ENCODE measurements around the gene SMYD3.
"Not testable (repeated sequence)": the region's sequence is repeated elsewhere in the genome, so short reads cannot be mapped to it uniquely, and the experiment has no call there.

SMYD3 gene

DNA sequence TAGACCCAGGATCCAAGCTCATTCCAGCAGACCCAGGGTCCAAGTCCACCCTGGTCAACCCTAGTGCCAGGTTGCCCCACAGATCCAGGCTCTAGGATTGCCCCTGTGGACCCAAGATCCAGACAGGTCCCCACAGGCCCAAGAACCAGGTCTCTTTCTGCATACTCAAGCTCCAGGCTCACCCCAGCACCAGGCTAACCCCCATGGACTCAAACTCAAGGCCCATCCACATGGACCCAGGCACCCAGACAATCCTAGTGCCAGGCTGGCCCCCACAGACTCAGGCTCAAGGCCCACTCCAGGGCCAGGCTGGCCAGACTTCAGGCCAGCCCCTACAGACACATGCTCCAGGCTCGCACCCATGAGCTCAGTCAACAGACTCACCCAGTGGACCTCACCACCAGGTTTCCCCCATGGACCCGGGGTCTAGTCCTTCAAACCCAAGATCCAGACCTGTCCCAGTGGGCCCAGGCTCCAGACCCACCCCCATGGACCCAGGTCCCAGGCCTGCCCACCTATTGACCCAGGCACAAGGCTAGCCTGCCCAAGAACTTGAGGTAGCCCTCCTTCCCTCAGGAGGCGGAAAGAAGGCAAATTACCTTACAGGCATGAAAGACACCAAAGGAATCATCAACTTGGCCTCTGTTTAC lies 124.4 kb downstream of the SMYD3 start:
- no peak for DNase-seq (ENCODE audit: low read depth)
- H3K4me3 ChIP-seq (ENCODE audit: low read depth, low read length): no peak overlapping the region

DNA sequence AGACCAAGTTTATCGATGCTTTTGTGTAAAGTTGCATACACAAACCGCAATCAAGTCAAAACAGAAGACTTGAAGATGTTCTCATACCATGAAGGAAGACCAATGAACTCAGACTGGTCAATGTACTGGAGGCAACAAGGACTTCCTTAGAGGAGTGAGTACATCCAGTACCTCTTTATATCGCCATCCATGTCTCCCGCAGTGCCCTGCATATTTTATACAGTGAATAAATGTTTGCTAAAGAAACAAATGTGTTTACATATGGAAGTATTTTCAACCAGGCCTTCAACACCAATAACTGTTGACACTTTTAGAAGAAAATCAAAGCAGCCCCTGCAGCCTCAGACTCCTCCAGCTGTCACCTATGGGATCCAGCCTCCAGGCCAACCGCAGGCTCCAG lies 125.6 kb downstream of the SMYD3 start:
- no peak overlapping the region for H3K4me3 ChIP-seq (ENCODE audit: low read depth, low read length)
- DNase-seq (ENCODE audit: low read depth): no peak

DNA sequence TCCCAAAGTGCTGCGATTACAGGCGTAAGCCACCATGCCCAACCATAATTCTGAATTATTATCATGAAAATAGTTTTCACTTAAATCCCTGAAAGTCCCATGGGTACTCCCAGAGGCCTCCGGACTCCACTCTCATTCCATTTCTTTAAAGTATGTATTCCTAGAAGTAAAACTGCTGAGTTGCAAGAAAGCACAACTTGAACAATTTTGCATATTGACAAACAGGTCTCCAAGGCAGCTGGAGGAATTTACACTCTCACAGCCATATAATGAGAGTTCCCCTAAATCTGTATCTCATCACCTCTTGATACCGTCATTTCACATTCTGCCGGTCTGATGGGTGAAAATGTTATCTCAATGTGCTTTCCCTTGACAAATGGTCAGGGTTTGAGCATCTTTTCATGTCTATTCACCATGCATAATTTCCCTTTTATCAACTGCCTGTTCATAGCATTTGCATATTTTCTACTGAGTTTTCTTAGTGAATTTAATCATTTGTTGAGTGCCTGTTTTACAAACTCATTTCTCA lies 129.4 kb downstream of the SMYD3 start:
- no peak for DNase-seq (ENCODE audit: low read depth)
- no peak overlapping the region for H3K4me3 ChIP-seq (ENCODE audit: low read depth, low read length)

DNA sequence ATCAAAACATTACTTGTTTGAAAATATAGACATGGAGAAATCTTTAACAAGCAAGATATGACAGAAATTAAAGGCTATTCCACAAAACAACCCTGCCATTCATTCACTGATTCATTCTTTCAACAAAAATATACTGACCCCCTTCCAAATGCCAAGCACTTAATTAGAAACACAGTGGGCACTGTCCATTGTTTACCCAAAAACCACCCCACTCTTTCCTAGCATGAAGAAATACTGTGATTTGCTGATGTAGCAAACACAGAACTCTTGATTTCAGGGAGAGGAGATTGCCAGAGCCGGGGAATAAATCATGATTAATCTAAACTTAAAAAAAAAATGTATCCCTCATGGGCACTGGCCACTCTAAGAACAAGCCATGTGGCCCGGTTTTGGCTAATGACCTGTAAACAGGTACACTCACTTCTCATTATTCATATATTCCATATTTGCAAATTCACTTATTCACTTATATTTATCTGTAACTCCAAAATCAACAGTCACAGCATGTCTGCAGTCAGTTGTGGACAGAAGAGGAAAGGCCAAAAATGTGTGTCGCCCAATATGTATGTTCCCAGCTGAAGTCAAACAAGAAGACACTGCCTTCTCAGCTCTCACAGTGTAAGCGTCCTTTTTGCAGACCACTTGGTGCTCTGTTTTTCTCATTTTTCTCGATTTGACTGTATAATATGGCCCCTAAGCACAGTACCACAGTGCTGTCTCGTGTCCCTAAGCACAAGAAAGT lies 133.1 kb downstream of the SMYD3 start:
- H3K4me3 ChIP-seq (ENCODE audit: low read depth, low read length): no peak overlapping the region
- DNase-seq (ENCODE audit: low read depth): no peak

DNA sequence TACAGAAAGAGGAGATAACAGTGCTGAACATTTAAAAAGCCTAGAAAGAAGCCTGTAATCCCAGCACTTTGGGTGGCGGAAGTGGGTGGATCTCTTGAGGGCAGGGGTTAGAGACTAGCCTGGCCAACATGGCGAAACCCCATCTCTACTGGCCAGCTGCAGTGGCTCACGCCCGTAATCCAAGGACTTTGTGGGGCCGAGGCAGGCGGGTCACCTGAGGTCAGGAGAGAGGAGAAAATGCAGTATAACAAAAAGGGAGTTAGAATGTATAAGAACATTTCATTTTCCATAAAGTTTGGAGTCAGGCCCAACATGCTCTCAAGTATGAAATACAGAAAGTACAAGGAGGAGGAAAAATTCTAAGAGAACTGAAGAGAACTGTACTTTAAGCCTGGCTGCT lies 134.5 kb downstream of the SMYD3 start:
- DNase-seq (ENCODE audit: low read depth): no peak

DNA sequence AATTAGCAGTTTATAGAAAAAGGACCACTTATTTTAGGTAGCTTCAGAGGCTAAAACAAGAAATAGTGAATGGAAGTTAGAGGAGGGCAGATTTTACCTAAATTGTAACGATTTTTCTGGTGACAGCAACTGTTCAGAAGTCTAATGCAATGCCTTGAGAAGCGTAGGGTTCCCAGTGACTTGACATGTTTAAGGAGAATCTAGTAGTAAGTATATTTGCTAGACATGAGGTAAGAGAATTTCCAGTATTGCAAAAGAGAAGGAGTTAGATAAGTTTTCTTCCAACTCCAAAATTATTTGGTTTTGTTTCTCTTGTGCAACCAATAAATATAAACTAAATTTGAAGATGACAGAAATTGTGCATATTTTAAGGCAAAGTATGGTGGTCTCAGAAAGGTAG lies 140.0 kb downstream of the SMYD3 start:
- DNase-seq (ENCODE audit: low read depth): no peak
- no peak overlapping the region for H3K4me3 ChIP-seq (ENCODE audit: low read depth, low read length)

More for the DNA sequence above, 134.5 kb downstream of the SMYD3 start:
- H3K4me3 ChIP-seq (ENCODE audit: low read depth, low read length): no peak overlapping the region

DNA sequence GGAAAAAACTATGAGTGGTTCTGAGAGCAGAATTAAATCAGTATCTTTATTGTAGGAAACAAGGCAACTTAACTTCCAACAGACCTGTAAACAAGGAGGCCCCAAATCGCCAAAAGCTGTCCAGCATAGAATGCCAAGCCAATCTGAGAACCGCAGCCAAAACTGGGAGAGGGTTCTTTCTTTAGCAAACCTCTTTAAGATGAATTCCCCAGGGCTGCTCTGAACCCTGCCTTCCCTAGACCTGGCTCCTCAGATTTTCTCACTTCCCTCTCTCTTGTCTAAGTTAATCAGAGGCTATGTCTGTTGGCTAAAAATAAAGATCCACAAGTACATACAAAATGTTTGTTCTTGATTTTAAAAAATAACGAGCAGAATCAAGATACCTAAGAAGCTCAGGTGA lies 141.4 kb downstream of the SMYD3 start:
- no peak overlapping the region for H3K4me3 ChIP-seq (ENCODE audit: low read depth, low read length)
- DNase-seq (ENCODE audit: low read depth): no peak

DNA sequence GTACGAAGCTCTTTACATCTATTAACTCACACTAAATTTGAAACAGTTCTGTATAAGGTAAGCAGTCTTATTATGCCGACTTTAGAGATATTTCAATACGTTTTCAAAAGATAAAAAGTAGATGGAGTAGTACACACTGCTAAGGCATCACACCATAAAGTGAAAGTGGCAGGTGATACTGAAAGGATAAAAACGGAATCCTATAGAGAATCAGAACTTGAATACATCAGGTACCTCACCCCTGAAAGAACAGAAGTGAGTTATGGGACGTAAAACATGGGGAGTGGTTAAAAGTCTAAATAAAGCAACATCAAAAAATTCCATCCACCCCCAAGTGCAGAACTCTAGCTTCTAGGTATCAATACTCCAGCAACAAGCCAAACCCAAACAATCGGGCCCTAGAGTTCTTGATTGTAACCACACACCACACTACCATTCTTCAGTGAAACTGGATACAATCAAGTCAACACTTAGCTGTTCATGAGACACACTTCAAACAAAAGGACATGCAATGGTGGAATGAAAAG lies 142.6 kb downstream of the SMYD3 start:
- no peak overlapping the region for H3K4me3 ChIP-seq (ENCODE audit: low read depth, low read length)
- no peak for DNase-seq (ENCODE audit: low read depth)

DNA sequence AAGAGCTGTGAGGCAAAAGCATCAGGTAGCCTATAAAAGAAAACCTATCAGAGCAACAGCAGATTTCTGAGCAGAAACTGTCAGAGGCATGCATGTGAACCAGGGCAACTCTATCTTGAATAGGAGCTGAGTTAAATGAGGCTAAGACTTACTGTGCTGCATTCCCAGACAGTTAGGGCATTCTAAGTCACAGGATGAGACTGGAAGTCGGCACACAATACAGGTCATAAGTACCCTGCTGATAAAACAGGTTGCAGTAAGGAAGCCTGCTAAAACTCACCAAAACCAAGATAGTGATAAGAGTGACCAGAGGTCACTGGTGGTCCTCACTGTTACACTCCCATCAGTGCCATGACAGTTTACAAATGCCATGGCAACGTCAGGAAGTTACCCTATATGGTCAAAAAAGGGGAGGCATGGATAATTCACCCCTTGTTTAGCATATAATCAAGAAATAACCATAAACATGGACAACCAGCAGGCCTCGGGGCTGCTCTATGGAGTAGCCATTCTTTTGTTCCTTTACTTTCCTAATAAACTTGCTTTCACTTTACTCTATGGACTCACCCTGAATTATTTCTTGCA lies 150.0 kb downstream of the SMYD3 start:
- DNase-seq (ENCODE audit: low read depth); H3K4me3 ChIP-seq (ENCODE audit: low read depth, low read length): not testable (repeated sequence)

DNA sequence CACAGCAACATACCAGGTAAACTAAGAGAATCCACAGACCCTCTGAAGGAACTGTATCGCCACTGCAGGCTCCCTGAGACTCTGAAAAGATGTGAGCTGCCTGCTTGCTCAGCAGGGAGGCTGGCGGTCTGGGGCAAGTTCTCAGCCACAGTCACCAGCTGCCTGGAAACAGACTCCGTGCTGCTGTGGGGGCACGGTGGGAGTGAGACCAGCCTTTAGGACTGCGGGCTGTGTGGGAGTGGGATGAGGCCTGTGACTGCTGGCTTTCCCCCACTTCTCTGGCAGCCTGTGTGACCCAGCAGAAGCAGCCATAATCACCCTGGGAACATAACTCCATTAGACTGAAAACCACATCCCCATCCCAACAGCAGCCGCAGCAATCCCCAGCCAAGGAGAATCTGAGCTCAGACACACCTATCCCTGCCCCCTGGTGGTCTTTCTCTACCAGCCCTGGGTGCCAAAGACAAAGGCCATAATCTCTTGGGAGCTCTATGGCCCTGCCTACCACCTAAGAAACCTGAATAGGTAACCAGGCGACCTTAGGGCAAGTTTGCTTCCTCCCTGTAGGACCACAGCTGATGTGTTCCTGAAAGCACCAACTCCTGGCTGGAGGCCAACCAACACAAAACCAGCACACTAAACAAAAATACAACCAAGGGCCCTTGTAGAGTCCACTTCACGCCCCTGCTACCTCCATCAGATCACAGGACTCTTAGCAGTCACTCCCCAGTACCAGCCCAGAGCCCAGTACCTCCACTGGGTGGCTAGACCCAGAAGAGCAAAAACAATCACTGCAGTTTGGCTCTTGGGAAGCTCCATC lies 151.5 kb downstream of the SMYD3 start:
- H3K4me3 ChIP-seq (ENCODE audit: low read depth, low read length): no peak overlapping the region
- DNase-seq (ENCODE audit: low read depth): no peak

DNA sequence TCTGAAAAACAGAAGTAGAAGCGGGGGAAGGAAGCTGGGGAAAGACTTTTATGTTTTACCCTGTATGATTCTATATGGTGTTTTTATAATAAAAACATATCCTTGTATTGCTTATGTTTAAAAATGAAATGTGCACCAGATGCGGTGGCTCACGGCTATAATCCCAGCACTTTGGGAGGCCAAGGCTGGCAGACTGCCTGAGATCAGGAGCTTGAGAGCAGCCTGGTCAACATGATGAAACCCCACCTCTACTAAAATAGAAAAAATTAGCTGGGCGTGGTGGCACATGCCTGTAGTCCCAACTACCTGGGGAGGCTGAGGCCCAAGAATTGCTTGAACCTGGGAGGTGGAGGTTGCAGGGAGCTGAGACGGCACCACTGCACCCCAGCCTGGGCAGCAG lies 155.4 kb downstream of the SMYD3 start:
- no peak for DNase-seq (ENCODE audit: low read depth)
- H3K4me3 ChIP-seq (ENCODE audit: low read depth, low read length): no peak overlapping the region

DNA sequence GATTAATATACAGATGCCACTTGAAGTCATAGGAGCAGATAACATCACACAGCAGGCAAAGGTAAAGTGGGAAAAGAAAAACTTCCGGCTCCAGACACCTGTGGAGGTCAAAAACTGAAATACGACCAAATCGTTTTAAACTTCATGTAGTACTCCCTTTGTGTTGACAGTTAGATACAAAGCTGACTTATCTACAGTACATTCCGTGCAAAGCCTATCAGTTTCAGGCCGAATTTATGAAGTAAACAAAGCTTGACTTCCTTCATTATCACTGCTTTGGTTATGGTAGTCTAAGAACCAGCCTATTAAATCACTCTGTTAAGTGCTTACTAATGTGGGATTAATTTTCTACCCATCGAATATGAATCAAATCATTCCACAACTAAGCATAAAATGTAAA lies 156.3 kb downstream of the SMYD3 start:
- no peak for DNase-seq (ENCODE audit: low read depth)
- no peak overlapping the region for H3K4me3 ChIP-seq (ENCODE audit: low read depth, low read length)

DNA sequence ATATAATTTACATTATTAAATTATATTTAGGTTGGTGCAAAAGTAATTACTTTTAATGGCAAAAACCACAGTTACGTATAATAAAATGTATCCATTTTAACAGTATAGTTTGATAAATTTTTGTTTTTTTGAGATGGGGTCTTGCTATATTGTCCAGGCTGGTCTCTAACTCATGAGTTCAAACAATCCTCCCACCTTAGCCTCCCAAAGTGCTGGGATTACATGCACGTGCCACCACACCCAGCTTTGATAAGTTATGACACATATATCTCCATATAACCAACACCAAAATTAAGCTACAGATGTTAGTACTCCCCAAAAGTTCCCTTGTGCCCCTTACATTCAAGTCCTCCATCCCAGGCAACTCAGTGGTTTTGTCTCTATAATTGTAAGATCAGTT lies 163.1 kb downstream of the SMYD3 start:
- H3K4me3 ChIP-seq (ENCODE audit: low read depth, low read length): no peak overlapping the region
- no peak for DNase-seq (ENCODE audit: low read depth)

DNA sequence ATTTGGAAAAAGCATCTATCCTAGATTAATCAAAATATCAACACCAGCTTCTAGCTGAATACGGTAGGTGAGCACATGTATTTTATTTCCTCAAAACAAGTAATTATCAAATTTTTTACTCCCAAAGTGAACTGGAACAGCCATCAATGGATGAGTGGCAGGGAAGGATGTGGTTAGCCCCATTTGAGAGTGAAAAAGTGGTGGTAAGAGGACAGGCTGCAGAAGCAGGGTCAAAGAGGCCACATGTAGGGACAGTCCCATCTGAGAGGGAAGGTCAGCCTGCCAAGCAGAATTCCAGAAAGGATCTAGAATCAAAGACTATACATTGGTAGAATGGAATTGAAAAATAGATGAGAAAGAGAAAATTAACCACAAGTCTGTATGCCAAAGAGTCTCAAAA lies 163.8 kb downstream of the SMYD3 start:
- no peak for DNase-seq (ENCODE audit: low read depth)
- no peak overlapping the region for H3K4me3 ChIP-seq (ENCODE audit: low read depth, low read length)

DNA sequence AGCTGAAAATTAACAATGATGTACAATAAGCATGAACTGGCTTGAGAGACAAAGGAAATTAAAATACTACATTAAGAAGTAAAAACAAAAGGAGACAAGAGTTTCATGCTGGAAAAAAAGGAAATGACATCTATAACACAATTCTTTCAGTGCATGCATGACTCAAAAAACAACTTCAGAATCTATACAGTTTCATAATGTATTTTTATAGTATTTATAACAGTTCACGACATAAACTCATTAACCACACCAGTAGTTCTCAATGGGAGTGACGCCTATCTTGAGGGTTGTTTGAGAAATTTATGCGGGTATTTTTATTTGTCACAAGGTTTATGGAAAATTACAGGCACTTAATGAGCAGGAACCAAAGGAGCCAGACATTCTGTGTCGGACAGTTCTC lies 168.5 kb downstream of the SMYD3 start:
- no peak for DNase-seq (ENCODE audit: low read depth)

DNA sequence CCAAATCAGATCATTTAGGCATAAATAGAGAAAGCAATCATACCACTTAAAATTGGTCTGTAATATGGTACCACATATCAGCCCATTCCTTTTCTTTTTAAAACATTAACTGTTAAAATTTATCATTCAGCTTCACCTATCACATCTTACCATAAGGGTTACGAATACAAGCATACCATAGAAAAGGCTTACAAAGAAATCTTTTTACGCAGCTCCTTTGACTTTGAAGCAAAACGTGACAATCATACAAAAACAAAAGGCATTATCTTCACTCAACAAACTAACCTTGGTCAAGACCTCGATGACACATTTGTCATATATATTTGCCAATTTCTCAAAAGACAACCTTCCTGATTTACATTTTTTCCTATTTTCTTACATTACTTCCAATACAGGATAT lies 169.0 kb downstream of the SMYD3 start:
- H3K4me3 ChIP-seq (ENCODE audit: low read depth, low read length): no peak overlapping the region
- DNase-seq (ENCODE audit: low read depth): no peak

More for the DNA sequence above, 168.5 kb downstream of the SMYD3 start:
- H3K4me3 ChIP-seq (ENCODE audit: low read depth, low read length): no peak overlapping the region

DNA sequence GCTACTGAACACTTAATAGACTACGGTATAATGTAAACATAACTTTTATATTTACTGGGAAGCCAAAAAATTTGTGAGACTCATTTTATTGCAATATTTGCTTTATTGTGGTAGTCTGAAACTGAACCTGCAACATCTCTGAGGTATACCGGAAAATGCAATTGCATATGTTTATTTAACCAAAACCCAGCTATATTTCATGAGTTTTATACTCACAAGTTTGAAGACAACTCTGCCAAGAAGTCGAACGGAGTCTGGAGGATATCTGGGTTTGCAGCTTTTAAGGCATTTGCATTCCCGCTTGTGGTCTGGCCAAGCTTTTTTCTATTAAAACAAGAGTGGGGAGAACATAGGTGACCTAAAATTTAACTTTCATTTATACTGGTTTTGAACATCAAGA lies 171.9 kb downstream of the SMYD3 start:
- no peak overlapping the region for H3K4me3 ChIP-seq (ENCODE audit: low read depth, low read length)
- no peak for DNase-seq (ENCODE audit: low read depth)

DNA sequence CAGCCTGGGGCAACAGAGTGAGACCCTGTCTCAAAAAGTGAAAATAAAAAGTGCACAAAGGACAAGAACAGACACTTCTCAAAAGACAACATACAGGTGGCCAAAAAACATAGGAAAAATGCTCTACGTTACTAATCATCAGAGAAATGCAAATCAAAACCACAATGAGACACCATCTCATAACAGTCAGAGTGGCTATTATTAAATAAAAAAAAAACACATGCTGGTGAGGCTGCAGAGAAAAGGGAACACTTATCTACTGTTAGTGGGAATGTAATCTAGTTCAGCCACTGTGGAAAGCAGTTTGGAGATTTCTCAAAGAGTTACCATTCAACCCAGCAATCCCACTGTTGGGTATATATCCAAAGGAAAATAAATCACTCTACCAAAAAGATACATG lies 173.2 kb downstream of the SMYD3 start:
- no peak overlapping the region for H3K4me3 ChIP-seq (ENCODE audit: low read depth, low read length)
- no peak for DNase-seq (ENCODE audit: low read depth)

DNA sequence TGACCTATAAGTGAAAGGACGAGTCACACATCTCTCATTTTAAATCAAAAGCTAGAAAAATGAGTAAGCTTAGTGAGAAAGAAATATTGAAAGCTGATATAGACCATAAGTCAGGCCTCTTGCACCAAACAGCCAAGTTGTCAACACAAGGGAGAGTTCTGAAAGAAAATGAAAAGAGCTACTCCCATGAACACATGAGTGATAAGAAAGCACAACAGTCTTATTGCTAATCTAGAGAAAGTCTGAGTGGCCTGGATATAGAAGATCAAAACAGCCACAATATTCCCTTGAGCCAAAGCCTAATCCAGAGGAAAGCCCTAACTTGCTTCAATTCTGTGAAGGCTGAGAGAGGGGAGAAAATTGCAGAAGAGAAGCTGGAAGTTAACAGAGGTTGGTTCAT lies 175.0 kb downstream of the SMYD3 start:
- no peak overlapping the region for H3K4me3 ChIP-seq (ENCODE audit: low read depth, low read length)
- no peak for DNase-seq (ENCODE audit: low read depth)

DNA sequence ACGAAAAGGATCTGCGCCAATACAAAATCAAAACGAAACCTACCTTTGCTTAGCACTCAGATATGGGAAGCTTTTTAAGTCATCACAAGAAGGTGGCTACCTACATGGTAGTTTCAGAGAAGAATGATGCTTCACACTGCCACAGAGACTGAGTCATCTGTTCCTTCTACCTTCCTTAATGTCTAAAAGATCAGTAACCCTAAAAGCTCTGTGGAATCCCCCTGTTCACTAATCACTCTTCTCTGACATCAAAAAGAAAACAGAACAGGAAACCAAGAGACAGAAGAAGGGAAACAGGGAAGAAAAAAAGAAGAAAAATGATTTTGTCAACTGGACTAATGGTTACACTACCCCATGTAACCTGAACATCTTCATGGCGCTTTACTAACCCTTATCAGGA lies 177.2 kb downstream of the SMYD3 start:
- no peak for DNase-seq (ENCODE audit: low read depth)
- H3K4me3 ChIP-seq (ENCODE audit: low read depth, low read length): no peak overlapping the region

Measured in skeletal muscle cell (primary cell).